Activated T-helper 2 cell treated with anti-CD3 and anti-CD28 coated beads, Interferon-gamma antibody, Interleukin-2, Interleukin-4, amounts not matched to agents 10 μg/mL and 5 μg/mL and 100 μg/mL, durations not matched to agents 14 hours and 24 hours and 36 hours (primary cell): ENCODE data around the gene TGM6. TPM values are rescaled to one million over a fixed set of nuclear protein-coding genes. Genes with fewer than 3 reads are reported as not detected.
A peak's percentile ranks its signal among the peaks of the same experiment; 100 is the strongest.
"Not testable (repeated sequence)": the region's sequence is repeated elsewhere in the genome, so short reads cannot be mapped to it uniquely, and the experiment has no call there.

Experiments used
- DNase-seq: peaks from one replicate; pipeline ENCODE4 v3.0.0; 2021; ENCODE audit warnings: low spot score
- H3K27ac Mint-ChIP-seq: one replicate; pipeline ENCODE4 v1.8.0; 2021; ENCODE audit warnings: mixed read lengths
- H3K27me3 Mint-ChIP-seq: one replicate; pipeline ENCODE4 v1.8.0; 2021; ENCODE audit warnings: low read depth, mixed read lengths
- H3K36me3 Mint-ChIP-seq: one replicate; pipeline ENCODE4 v1.8.0; 2021; ENCODE audit warnings: low read depth, mixed read lengths
- H3K4me1 Mint-ChIP-seq: one replicate; pipeline ENCODE4 v1.8.0; 2021; ENCODE audit warnings: low read depth, mixed read lengths
- H3K4me3 Mint-ChIP-seq: one replicate; pipeline ENCODE4 v1.8.0; 2021; ENCODE audit warnings: low read depth, mild to moderate bottlenecking, moderate library complexity, mixed read lengths
- H3K9me3 Mint-ChIP-seq: one replicate; pipeline ENCODE4 v1.8.0; 2021; ENCODE audit warnings: mixed read lengths
- intact Hi-C: fragments of 100-400 bp; cut with micrococcal nuclease; formaldehyde crosslinking; loops from one replicate; pipeline ENCODE4 v1.15.1; 2023
- total RNA-seq: library from RNA; stranded (reverse); gene quantifications from 2 replicates; pipeline ENCODE4 v1.2.3, GENCODE V29; 2022

The TGM6 gene
- total RNA-seq, 1 donor from 2014 or later = not detected

DNA sequence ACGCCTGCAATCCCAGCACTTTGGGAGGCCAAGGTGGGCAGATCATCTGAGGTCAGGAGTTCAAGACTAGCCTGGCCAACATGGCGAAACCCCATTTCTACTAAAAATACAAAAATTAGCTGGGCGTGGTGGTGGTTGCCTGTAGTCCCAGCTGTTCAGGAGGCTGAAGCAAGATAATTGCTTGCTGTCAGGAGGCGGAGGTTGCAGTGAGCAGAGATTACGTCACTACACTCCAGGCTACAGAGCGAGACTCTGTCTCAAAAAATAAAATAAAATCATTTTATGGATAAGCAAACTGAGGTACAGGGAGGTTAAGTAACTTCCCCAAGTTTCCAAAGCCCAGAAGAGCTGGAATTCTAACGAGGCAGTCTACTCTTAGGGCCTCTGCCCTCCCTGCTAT, 26.7 kb downstream of the TGM6 start:
- H3K27ac Mint-ChIP-seq, H3K4me3 Mint-ChIP-seq, H3K36me3 Mint-ChIP-seq, H3K9me3 Mint-ChIP-seq, DNase-seq, intact Hi-C loops, H3K4me1 Mint-ChIP-seq: not testable (repeated sequence)
- H3K27me3 Mint-ChIP-seq = peaks cover 25% of the 10 kb centered on the region

DNA sequence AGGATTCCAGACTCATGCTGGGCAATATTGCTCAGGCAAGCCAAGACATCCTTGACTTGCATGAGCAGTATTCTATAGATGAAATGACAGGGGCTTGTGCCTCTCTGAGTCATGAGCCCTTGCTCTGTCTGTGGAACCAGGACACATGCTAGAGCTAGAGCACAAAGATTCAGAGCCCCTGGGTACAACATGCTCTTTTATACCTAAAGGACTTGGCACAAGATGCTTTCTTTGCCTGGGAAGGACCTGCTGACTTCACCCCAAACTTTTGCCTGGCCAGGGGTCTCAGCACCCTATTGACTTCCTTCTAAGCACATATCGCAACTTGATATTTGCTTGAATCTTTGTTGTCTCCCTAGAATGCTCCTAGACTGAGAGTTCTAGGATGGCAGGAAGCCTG, 27.4 kb downstream of the TGM6 start:
- no peak overlapping the region for H3K27ac Mint-ChIP-seq
- intact Hi-C loops = no loop called here
- peaks cover 6% of the 10 kb centered on the region for H3K9me3 Mint-ChIP-seq
- no peaks in the 10 kb centered on the region for H3K4me1 Mint-ChIP-seq
- H3K36me3 Mint-ChIP-seq = no peaks in the 10 kb centered on the region
- DNase-seq = no peak
- no peak overlapping the region for H3K4me3 Mint-ChIP-seq
- H3K27me3 Mint-ChIP-seq = peaks cover 29% of the 10 kb centered on the region

DNA sequence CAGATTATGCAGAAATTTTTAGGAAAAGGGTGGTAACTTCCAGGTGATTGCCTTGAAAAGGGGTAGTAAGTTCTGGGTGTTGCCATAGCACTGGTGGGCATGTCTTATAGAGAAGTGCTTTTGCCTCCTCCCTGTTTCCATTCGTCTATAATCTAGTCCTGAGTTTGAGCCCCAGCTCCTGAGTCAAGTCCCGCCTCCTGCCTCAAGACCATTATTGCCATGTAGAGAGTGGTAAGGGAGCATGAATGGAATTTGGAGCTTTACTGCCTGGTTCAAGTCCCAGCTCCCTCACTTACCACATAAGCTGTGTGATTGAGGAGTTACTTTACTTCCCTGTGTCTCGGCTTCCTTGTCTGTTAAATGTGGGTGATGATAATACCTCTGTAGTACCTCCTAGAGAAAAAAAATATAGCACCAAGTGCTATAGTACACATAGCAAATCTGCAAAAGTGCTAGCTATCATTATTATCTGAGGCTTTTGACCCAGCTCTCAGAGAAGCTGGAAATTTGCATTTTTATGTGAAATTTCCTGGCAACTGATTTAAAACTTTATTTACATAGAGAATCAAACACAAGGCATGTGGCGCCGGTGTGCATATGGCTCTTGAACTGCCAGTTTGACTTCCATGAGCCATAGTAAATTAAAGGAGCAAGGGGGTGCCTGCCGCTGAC, 36.0 kb downstream of the TGM6 start:
- Mint-ChIP-seq H3K4me1 (no peaks in the 10 kb centered on the region), H3K27ac (no peak overlapping the region), H3K4me3 (no peak overlapping the region), H3K9me3 (no peaks in the 10 kb centered on the region), H3K27me3 (peaks cover 27% of the 10 kb centered on the region), H3K36me3 (no peaks in the 10 kb centered on the region)
- DNase-seq = no peak
- intact Hi-C loops = no loop called here

DNA sequence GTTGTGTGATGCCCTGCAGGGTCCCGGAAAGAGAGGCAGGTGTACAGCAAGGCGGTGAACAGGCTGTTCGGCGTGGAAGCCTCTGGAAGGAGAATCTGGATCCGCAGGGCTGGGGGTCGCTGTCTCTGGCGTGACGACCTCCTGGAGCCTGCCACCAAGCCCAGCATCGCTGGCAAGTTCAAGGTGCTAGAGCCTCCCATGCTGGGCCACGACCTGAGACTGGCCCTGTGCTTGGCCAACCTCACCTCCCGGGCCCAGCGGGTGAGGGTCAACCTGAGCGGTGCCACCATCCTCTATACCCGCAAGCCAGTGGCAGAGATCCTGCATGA, 36.5 kb downstream of the TGM6 start:
- H3K4me1 Mint-ChIP-seq = no peaks in the 10 kb centered on the region
- intact Hi-C loops = no loop called here
- H3K4me3 Mint-ChIP-seq = no peak overlapping the region
- H3K36me3 Mint-ChIP-seq = no peaks in the 10 kb centered on the region
- no peak for DNase-seq
- no peaks in the 10 kb centered on the region for H3K9me3 Mint-ChIP-seq
- peaks cover 27% of the 10 kb centered on the region for H3K27me3 Mint-ChIP-seq
- no peak overlapping the region for H3K27ac Mint-ChIP-seq

DNA sequence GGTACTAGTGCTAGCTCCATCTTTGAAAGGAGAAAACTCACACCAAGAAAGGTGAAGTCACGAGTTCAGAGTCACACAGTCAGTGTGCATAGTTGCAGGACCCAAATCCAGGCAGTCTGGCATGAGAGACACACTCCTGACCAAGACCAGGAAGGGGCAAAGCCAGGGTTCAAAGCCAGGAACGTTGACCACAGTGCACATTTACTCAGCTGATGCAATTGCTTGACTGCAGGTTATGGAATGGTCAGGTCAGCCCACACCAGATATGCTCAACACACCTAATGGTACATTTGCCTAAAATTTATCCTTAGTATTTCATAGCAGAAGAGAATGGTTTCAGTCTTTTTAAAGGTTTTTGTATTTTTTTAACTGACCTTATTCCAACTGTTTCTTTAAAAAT, 37.7 kb downstream of the TGM6 start:
- DNase-seq = no peak
- Mint-ChIP-seq H3K27me3 (peaks cover 22% of the 10 kb centered on the region), H3K4me3 (no peak overlapping the region), H3K9me3 (no peaks in the 10 kb centered on the region), H3K4me1 (no peaks in the 10 kb centered on the region), H3K36me3 (no peaks in the 10 kb centered on the region), H3K27ac (no peak overlapping the region)
- intact Hi-C loops = no loop called here

- intact Hi-C loops = no loop called here
- H3K27me3 Mint-ChIP-seq = peaks cover 16% of the 10 kb centered on the region
- H3K4me1 Mint-ChIP-seq = no peaks in the 10 kb centered on the region
- H3K4me3 Mint-ChIP-seq = no peak overlapping the region
- no peak overlapping the region for H3K27ac Mint-ChIP-seq
- DNase-seq = no peak
- no peaks in the 10 kb centered on the region for H3K9me3 Mint-ChIP-seq
- no peaks in the 10 kb centered on the region for H3K36me3 Mint-ChIP-seq
Measured at GRCh38 chr20:2420510-2420909, 39.8 kb downstream of the TGM6 start.

DNA sequence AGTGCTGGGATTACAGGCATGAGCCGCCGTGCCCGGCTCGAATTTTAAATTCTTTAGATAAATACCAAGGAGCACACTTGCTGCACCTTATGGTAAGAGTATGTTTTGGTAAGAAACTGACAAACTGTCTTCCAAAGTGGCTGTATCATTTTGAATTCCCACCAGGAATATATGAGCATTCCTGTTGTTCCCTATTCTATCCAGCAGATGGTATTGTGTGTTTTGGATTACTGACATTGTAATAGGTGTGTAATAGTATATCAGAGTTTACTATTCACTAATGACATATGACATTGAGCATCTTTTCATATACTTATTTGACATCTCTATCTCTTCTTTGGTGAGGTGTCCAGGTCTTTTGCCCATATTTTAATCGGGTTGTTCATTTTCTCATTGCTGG, 40.5 kb downstream of the TGM6 start:
- Mint-ChIP-seq H3K36me3 (no peaks in the 10 kb centered on the region), H3K27me3 (peaks cover 17% of the 10 kb centered on the region), H3K9me3 (no peaks in the 10 kb centered on the region), H3K4me1 (no peaks in the 10 kb centered on the region), H3K4me3 (no peak overlapping the region), H3K27ac (no peak overlapping the region)
- intact Hi-C loops = no loop called here
- no peak for DNase-seq

DNA sequence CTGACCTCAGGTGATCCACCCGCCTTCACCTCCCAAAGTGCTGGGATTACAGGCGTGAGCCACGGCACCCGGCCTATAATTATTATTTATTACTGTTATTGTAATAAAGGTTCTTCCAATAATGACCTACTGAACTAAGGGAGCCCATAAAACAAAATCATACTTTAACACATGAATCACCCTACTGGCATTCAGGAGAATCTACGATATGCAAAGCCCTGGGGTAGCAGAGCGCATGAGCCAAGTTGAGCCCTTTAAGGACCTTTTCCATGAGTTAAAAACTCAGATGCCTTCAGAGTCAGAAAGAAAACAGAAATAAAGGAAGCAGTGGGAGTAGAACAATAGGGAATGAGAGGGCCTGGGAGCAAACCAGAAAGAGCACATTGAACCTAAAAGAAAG, 48.4 kb downstream of the TGM6 start:
- peaks cover 15% of the 10 kb centered on the region for H3K27me3 Mint-ChIP-seq

DNA sequence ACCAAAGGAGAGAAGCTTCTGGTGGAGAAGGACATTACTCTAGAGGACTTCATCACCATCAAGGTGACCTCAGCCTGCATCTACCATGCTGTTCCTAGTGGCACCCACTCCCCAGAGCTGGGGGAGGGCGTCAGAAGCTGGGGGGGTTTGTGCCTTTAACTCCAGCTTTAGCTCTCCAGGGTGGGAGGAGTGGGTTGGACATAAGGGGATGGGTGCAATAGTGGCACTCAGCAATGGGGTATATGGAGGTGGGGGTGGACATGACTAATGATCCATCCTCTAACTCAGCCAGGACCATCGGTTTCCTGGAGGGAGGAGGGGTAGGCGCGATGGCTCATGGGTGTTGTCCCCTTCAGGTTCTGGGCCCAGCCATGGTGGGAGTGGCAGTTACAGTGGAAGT, 49.8 kb downstream of the TGM6 start:
- Mint-ChIP-seq H3K4me3 (no peak overlapping the region), H3K36me3 (no peaks in the 10 kb centered on the region), H3K27me3 (peaks cover 15% of the 10 kb centered on the region), H3K9me3 (no peaks in the 10 kb centered on the region), H3K4me1 (peaks cover 1% of the 10 kb centered on the region), H3K27ac (no peak overlapping the region)
- DNase-seq = no peak
- intact Hi-C loops = no loop called here

More for the DNA sequence above, 48.4 kb downstream of the TGM6 start:
- H3K9me3 Mint-ChIP-seq = no peaks in the 10 kb centered on the region
- H3K36me3 Mint-ChIP-seq = no peaks in the 10 kb centered on the region
- intact Hi-C loops = no loop called here
- H3K27ac Mint-ChIP-seq = no peak overlapping the region
- H3K4me1 Mint-ChIP-seq = peaks cover 1% of the 10 kb centered on the region
- DNase-seq = no peak
- no peak overlapping the region for H3K4me3 Mint-ChIP-seq

- no peak for DNase-seq
Measured at GRCh38 chr20:2431185-2431584, 50.5 kb downstream of the TGM6 start.

DNA sequence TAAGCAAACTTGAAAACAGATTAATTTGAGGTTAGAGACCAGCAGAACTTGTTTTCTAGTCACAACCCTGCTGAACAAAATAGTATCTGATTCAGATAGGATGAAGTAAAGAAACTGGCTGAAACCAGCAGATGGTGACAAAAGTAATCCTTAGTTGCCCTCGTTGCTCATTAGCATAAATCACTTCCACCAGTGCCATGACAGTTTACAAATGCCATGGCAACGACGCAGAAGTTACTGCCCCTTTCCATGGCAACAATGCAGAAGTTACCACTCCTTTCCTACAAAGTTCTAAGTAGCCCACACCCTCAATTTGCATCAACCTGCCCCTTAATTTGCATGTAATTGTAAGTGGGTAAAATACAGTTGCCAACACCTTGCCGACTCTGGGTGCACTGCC, 66.1 kb downstream of the TGM6 start:
- no peak for DNase-seq
- no peaks in the 10 kb centered on the region for H3K36me3 Mint-ChIP-seq
- H3K9me3 Mint-ChIP-seq = no peaks in the 10 kb centered on the region
- H3K4me3 Mint-ChIP-seq = no peak overlapping the region
- peaks cover 23% of the 10 kb centered on the region for H3K4me1 Mint-ChIP-seq
- no peak overlapping the region for H3K27ac Mint-ChIP-seq
- intact Hi-C loops = no loop called here
- H3K27me3 Mint-ChIP-seq = peaks cover 2% of the 10 kb centered on the region

More at GRCh38 chr20:2431185-2431584, 50.5 kb downstream of the TGM6 start:
- Mint-ChIP-seq H3K36me3 (no peaks in the 10 kb centered on the region), H3K9me3 (no peaks in the 10 kb centered on the region), H3K27ac (no peak overlapping the region), H3K4me1 (peaks cover 1% of the 10 kb centered on the region), H3K4me3 (no peak overlapping the region), H3K27me3 (peaks cover 12% of the 10 kb centered on the region)
- intact Hi-C loops = no loop called here

- Mint-ChIP-seq H3K4me3 (no peak overlapping the region), H3K4me1 (peaks cover 26% of the 10 kb centered on the region), H3K36me3 (no peaks in the 10 kb centered on the region), H3K27me3 (peaks cover 2% of the 10 kb centered on the region), H3K9me3 (no peaks in the 10 kb centered on the region), H3K27ac (peak overlapping the region; percentile 19)
- intact Hi-C loops = loop anchor here (1.0 kb wide), 1 partner anchor 62 kb away; no protein-coding TSS in a partner anchor
- no peak for DNase-seq
Measured at GRCh38 chr20:2449386-2449785, 68.7 kb downstream of the TGM6 start.

DNA sequence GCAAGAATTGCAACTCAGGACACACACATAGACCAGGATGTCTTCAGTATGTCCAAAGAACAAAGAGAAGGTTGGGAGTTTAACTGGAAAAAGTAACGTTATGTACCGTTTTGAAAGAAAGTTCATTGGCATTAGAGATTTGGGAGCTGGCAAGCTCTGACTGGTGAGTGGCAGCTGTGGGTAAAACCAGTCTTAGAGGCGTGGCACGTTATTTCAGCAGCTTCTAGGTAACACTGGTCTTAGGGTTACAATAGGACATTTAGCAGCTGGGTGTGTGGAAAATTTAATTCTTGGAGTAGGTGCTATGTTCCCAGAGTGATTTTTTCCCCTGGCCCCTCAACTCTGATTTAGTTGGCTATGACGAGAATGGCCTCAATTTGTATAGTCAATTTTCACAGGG, 70.7 kb downstream of the TGM6 start:
- Mint-ChIP-seq H3K9me3 (no peaks in the 10 kb centered on the region), H3K4me3 (no peak overlapping the region), H3K27ac (no peak overlapping the region), H3K27me3 (no peaks in the 10 kb centered on the region), H3K36me3 (peaks cover 3% of the 10 kb centered on the region), H3K4me1 (peaks cover 29% of the 10 kb centered on the region)
- no peak for DNase-seq
- intact Hi-C loops = loop anchor here (5.0 kb wide), 1 partner anchor 244 kb away; no protein-coding TSS in a partner anchor
